ENCODE data around the gene TAS2R41.

TAS2R41 gene

DNA sequence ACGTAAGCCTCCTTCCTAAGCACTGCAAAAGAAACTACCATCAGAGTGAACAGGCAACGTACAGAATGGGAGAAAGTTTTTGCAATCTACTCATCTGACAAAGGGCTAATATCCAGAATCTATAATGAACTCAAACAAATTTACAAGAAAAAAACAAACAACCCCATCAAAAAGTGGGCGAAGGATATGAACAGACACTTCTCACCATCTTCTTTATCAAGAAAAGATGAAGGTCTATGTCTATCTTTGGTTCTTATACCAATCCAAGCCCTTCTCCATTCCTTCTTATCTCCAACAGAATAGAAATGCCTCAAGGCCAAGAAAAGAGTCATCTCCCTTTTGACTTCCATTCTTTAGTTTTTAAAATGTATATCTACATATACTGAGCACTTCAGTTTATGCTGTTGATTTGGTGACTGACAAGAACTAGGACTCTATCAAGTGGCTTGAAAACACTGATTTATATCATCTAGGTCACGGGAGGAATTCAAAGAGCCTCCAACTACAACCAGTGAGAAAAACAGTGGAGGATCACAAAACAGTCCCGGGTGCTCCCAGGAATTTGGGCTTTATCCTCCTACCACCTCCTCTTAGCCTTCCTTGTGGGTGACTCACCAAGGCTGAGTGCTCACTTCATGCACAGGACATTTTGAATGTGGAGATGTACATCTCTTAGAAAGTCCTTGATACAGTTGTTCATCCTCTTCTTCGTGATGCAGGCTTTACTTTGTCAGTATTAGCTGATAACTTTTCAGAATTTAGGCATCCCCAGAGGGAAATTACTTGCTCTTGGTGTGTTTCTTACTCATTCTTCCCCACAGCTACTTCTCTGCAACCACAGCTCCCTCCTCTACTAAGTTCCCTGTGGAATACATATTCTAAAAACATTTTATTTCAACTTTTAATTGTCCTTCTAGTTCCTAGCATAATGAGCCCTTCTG is 15.4 kb downstream of the TAS2R41 start:
- Mint-ChIP-seq H3K27me3 (peaks cover 13% of the 10 kb centered on the region), H3K9me3 (no peaks in the 10 kb centered on the region), H3K36me3 (no peaks in the 10 kb centered on the region), H3K27ac (no peak overlapping the region), H3K4me3 (no peak overlapping the region), H3K4me1 (no peaks in the 10 kb centered on the region)
- DNase-seq (ENCODE audit: low spot score in 2 of 2) (no peak), ATAC-seq (ENCODE audit: low read depth) (no peak)

DNA sequence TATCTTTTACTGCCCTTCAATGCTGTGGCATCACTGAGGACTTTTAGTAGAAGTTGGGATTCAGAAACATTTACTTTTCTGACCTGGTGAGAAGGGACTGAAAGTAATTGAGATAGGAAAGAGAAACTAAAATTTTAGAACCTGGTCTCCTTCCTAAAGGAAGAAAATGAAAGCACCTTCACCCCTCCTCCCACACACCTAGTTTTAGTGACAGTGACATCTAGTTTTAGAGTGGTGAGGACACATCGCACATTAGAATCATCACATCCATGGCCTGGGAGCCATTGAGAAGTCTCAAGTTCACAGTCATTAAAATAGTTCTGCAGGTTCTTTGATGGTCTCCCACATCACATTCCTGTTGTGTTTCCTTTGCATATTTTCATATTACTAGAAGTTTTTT is 16.1 kb downstream of the TAS2R41 start:
- ATAC-seq (ENCODE audit: low read depth) (no peak), DNase-seq (ENCODE audit: low spot score in 2 of 2) (no peak)
- no peaks in the 10 kb centered on the region for H3K36me3 Mint-ChIP-seq
- no peaks in the 10 kb centered on the region for H3K4me1 Mint-ChIP-seq
- no peak overlapping the region for H3K4me3 Mint-ChIP-seq
- H3K27ac Mint-ChIP-seq, result no peak overlapping the region
- no peaks in the 10 kb centered on the region for H3K9me3 Mint-ChIP-seq
- H3K27me3 Mint-ChIP-seq, result peaks cover 8% of the 10 kb centered on the region

DNA sequence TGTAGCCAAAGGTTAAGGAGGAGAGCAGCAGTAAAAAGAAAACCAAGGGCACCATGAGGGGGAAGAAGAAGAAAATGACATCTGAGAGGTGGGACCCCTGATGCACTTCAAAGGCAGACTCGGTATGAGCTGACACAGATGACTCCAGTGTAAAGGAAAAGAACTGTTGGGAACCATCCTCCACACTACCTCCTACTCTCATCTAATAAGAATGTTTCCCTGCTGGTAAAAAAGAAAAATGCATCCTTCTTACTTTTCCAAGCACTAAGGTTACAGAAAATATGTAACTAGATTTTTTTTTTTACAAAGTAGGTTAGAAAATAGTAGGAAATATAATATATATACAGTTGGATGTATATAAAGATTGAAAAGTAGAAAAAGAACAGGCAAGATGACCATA is 16.9 kb downstream of the TAS2R41 start:
- Mint-ChIP-seq H3K4me3 (no peak overlapping the region), H3K9me3 (no peaks in the 10 kb centered on the region), H3K36me3 (no peaks in the 10 kb centered on the region), H3K27ac (no peak overlapping the region), H3K4me1 (no peaks in the 10 kb centered on the region), H3K27me3 (peaks cover 3% of the 10 kb centered on the region)
- no peak for ATAC-seq (ENCODE audit: low read depth)
- DNase-seq (ENCODE audit: low spot score in 2 of 2), result no peak

DNA sequence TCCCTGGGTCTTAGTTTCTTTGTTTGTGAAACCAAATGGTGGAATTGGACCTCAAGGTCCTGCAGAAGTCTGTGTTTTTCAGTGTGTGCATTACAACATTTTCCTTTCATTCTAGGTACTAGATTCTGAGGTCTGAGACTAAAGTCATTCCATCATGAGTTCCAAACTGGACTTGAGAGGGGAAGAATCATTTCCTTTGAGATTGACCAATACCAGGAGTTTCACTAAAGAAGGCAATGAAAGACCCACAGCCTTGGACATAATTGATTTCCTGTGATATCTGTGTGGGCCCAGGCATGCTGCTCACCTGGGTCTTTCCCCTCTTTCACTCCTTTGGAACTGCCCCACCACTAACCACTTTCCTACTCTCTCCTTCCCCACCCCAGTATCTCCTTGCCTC is 18.2 kb downstream of the TAS2R41 start:
- H3K9me3 Mint-ChIP-seq, result no peaks in the 10 kb centered on the region
- no peak for ATAC-seq (ENCODE audit: low read depth)
- peaks cover 8% of the 10 kb centered on the region for H3K27me3 Mint-ChIP-seq
- no peaks in the 10 kb centered on the region for H3K4me1 Mint-ChIP-seq
- H3K27ac Mint-ChIP-seq, result no peak overlapping the region
- no peaks in the 10 kb centered on the region for H3K36me3 Mint-ChIP-seq
- no peak overlapping the region for H3K4me3 Mint-ChIP-seq
- DNase-seq (ENCODE audit: low spot score in 2 of 2), result no peak

DNA sequence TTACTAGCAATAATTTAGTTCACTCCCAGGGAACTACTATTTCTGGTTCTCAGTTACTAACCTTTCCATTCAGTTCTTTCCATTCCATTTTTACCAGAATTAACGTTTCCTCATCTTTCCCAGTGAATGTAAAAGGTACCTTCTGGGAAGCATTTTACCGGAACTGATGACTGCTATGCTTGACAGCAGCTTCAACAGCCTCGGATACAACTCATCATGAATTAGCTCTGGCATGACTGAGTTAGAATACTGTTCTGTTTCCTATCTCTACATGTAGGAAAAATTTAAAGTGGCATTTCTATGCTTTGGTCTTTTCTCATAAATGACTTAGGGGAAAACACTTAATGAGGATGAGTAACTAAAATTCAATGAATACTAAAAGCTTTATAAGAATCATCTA is 18.6 kb downstream of the TAS2R41 start:
- DNase-seq (ENCODE audit: low spot score in 2 of 2) (no peak), ATAC-seq (ENCODE audit: low read depth) (no peak)
- Mint-ChIP-seq H3K36me3 (no peaks in the 10 kb centered on the region), H3K27me3 (peaks cover 9% of the 10 kb centered on the region), H3K9me3 (no peaks in the 10 kb centered on the region), H3K4me1 (no peaks in the 10 kb centered on the region), H3K4me3 (no peak overlapping the region), H3K27ac (no peak overlapping the region)

DNA sequence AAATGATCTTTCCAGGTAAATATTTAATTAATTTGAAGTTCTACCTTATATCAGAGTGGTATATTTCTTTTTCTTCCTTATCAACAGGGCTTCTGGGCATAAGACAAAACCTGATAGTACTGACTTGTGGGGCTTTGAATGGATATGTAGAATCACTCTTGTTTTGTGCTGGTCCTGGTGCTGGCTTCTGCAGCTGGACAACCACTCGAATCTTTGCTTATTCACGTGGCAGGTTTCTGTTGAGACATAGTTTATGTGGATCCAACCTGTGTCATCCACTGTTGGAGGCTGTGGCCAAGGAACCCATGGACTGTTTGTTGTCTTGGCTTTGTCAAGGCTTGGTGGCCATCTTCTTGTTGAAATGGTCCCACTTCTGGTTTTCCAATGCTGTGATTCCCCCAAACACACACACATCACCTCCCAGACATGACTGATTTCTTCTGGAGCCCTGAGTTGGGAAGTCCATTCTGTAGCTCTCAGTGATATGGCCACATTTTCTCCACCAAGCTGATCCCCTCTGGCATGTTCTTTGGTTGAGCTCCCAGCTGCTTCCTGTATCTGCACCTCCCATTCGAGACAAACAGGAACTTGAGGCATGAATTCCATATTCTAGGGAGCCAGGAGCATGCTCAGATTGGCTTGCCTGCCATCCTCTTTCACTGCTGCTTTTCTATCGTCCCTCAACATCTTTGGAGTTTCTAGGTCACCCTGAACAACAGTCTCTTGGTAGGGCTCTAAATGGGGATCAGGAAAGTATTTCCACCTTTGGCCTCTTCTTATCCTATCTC is 19.5 kb downstream of the TAS2R41 start:
- Mint-ChIP-seq H3K36me3 (no peaks in the 10 kb centered on the region), H3K27me3 (peaks cover 12% of the 10 kb centered on the region), H3K4me1 (no peaks in the 10 kb centered on the region), H3K4me3 (no peak overlapping the region), H3K27ac (no peak overlapping the region), H3K9me3 (no peaks in the 10 kb centered on the region)
- DNase-seq (ENCODE audit: low spot score in 2 of 2), result no peak
- no peak for ATAC-seq (ENCODE audit: low read depth)

DNA sequence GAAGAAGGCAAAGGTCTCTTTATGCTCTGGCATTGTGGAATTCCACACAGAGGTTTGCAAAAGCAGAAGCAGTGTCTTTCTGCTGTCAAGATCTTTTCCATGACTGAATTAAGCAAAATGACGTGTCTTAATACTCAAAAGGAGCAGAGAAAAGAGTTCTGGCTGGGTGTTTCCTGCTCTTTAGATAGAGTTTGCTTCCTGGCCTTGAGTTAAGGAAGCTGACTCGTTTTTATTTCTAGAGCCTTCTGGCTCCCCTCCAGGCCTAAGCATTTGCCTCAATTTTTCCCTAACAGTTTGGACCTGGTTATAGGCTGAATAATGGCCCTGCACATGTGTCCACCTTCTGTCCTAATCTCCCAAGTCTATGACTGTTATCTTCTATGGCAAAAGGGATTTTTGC is 21.6 kb downstream of the TAS2R41 start:
- Mint-ChIP-seq H3K36me3 (no peaks in the 10 kb centered on the region), H3K9me3 (no peaks in the 10 kb centered on the region), H3K27ac (no peak overlapping the region), H3K4me1 (no peaks in the 10 kb centered on the region), H3K27me3 (peaks cover 10% of the 10 kb centered on the region), H3K4me3 (no peak overlapping the region)
- no peak for ATAC-seq (ENCODE audit: low read depth)
- DNase-seq (ENCODE audit: low spot score in 2 of 2), result no peak

DNA sequence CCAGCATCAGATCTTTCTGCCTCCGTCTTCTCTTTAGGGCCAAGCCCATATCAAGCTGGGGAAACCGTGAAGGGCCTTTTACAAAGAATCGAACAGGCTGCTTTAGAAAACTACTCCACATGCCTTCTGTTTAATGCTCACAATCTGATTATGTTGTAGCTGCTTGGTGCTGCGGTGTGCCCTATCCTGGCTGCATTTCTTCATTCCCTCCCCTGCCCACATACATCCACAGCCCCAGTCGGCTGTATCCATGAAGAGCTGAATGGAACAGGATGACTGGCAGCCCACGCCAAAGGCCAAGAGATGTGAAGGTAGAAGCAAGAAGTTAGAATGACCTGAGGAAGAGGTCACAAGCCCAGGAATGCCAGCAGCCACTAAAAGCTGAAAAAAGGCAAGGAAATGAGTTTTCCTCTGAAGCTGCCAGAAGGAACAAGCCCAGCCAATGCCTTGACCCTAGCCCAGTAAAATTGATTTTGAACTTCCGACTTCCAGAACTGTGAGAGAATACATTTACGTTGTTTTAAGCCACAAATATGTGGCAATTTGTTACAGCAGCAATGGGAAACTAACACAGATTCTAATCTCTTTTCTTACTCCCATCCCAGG is 22.2 kb downstream of the TAS2R41 start:
- Mint-ChIP-seq H3K27me3 (peaks cover 10% of the 10 kb centered on the region), H3K27ac (no peak overlapping the region), H3K4me1 (no peaks in the 10 kb centered on the region), H3K9me3 (no peaks in the 10 kb centered on the region), H3K4me3 (no peak overlapping the region), H3K36me3 (no peaks in the 10 kb centered on the region)
- DNase-seq (ENCODE audit: low spot score in 2 of 2), result no peak
- no peak for ATAC-seq (ENCODE audit: low read depth)

DNA sequence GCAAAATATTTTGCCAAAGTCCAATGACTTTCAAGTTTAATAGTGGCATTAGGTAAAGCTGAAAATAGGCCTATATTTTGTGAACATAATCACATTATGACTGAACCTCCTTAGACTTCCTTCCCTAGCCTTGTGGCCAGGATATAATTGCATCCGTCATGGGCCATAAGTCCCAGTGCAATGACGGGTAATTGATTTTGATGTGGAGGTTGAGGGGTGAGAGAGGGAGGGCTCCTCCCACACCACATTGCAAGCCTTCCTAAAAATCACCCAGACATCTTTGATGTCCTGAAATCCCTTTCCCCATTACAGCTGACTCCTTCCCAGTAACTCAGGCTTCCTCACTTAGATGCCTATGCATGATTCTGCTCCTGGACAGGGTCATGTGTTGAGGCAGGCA is 25.6 kb downstream of the TAS2R41 start:
- Mint-ChIP-seq H3K36me3 (no peaks in the 10 kb centered on the region), H3K4me3 (no peak overlapping the region), H3K4me1 (no peaks in the 10 kb centered on the region), H3K27ac (no peak overlapping the region), H3K27me3 (peaks cover 11% of the 10 kb centered on the region), H3K9me3 (no peaks in the 10 kb centered on the region)
- DNase-seq (ENCODE audit: low spot score in 2 of 2), result no peak
- no peak for ATAC-seq (ENCODE audit: low read depth)

DNA sequence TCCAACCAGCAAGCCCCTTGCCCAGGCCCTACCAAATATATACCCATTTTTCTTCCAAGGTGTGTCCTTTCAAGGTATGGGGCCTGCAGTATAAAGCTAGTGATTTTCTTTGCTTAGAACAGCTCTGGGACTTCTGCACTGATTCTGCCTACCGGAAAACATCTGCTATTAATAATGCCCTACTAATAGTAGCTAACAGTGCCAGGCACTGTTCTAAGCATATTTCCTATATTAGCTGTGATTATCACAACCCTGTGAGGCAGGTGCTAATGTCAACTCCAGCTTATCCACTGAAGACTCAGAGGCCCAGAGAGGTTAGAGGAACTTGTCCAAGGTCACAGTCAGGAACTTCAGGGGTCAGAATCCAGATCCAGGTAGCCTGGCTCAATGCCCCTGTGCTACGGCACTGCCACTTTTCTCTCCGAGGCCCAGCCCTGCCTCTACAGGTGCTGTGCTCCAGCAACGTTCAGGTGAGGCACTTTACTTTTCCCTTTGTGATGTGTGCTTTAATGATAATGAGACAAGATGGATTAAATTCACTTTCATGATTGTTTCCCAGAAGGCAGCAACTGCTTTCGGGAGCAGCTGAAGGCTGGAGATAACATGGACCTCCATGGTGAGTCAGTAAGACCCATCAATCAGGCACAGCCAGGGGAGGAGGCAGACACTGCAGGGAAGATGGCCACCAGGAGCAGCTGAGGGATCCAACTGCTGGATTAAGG is 26.7 kb downstream of the TAS2R41 start:
- no peak for ATAC-seq (ENCODE audit: low read depth)
- Mint-ChIP-seq H3K9me3 (no peaks in the 10 kb centered on the region), H3K27ac (no peak overlapping the region), H3K36me3 (no peaks in the 10 kb centered on the region), H3K27me3 (peaks cover 13% of the 10 kb centered on the region), H3K4me1 (no peaks in the 10 kb centered on the region), H3K4me3 (no peak overlapping the region)
- DNase-seq (ENCODE audit: low spot score in 2 of 2), result no peak

DNA sequence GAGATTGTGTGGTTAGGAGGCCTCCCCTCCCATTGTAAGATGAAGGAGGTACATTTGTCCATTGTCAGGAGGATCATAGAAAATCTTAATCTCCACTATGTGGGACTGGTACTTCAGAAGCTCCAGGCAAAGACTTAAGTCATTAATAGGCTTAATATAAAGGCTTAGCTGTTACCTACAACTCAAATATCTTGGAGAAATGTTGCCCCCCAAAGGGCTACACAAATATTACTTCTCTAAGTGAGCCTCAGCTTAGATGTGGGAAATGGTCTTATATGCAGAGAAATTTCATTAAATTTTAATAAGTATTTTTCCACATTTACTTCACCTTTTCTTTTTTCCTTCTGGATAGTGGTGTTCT is 27.2 kb downstream of the TAS2R41 start:
- no peak for ATAC-seq (ENCODE audit: low read depth)
- no peak for DNase-seq (ENCODE audit: low spot score in 2 of 2)
- H3K27me3 Mint-ChIP-seq, result peaks cover 14% of the 10 kb centered on the region
- H3K36me3 Mint-ChIP-seq, result no peaks in the 10 kb centered on the region
- H3K4me1 Mint-ChIP-seq, result no peaks in the 10 kb centered on the region
- H3K4me3 Mint-ChIP-seq, result no peak overlapping the region
- H3K9me3 Mint-ChIP-seq, result no peaks in the 10 kb centered on the region
- no peak overlapping the region for H3K27ac Mint-ChIP-seq

DNA sequence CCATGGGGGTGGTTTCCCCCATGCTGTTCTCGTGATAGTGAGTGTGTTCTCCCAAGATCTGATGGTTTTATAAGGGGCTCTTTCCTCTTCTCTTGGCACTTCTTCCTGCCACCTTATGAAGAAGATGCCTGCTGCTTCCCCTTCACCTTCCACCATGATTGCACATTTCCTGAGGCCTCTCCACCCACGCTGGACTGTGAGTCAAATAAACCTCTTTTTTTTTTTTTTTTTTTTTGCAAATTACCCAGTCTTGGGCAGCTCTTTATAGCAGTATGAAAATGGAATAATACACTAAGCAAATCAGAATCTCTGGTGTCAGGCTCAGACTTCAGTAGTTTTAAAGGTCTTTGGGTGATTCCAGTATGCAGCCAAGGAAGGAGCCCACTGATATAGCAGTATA is 28.2 kb downstream of the TAS2R41 start:
- Mint-ChIP-seq H3K36me3 (no peaks in the 10 kb centered on the region), H3K27me3 (peaks cover 11% of the 10 kb centered on the region), H3K27ac (no peak overlapping the region), H3K4me3 (no peak overlapping the region), H3K4me1 (no peaks in the 10 kb centered on the region), H3K9me3 (no peaks in the 10 kb centered on the region)
- DNase-seq (ENCODE audit: low spot score in 2 of 2) (no peak), ATAC-seq (ENCODE audit: low read depth) (no peak)

DNA sequence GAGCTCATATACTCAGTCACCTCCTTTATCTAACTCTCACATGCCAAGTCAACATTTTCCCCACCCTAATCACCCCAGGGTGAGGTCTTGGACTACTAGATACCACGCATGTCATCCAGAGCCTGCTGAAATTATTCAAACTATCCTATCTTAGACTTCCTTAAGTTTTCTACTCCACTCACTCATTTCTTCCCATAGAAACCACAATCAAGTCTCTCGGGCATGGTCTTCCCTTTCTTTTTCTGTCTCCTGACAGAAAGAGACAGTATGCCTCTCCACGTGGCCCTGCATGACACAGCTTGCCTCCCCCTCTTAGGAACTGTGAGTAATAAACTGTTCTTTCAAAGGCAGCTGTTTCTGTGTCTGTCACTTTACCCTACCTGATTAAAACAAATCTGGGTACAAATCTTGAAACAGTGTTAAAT is 29.4 kb downstream of the TAS2R41 start:
- Mint-ChIP-seq H3K27me3 (peaks cover 11% of the 10 kb centered on the region), H3K9me3 (no peaks in the 10 kb centered on the region), H3K27ac (no peak overlapping the region), H3K36me3 (no peaks in the 10 kb centered on the region), H3K4me1 (no peaks in the 10 kb centered on the region), H3K4me3 (no peak overlapping the region)
- DNase-seq (ENCODE audit: low spot score in 2 of 2) (no peak), ATAC-seq (ENCODE audit: low read depth) (no peak)

All from memory B cell (primary cell).